Ovary (tissue), 9 donors: Measurements from ENCODE around the gene PNMA6F. TPM values are rescaled to one million over a fixed set of nuclear protein-coding genes. Genes with fewer than 3 reads are reported as not detected.
A peak's percentile ranks its signal among the peaks of the same experiment; 100 is the strongest.

Experiments used
- DNase-seq, 5 donors: peaks; one replicate each; pipeline ENCODE4 v3.0.0-alpha.2; 2019 to 2020
- H3K27ac ChIP-seq, 2 donors: fragments of 200-600 bp; one replicate each; pipeline versions ENCODE4 v1.5.1 to v1.8.0; 2019 to 2022
- H3K27me3 ChIP-seq: fragments of 200-600 bp; one replicate; pipeline ENCODE4 v1.8.0; 2022
- H3K36me3 ChIP-seq: fragments of 200-600 bp; sonication (generic); one replicate; pipeline ENCODE4 v1.5.1; 2019
- H3K4me1 ChIP-seq: one replicate; pipeline ENCODE4 v1.8.1; 2013; ENCODE audit warnings: mild to moderate bottlenecking, moderate library complexity; ENCODE audit not compliant: insufficient read depth
- H3K4me3 ChIP-seq: fragments of 200-600 bp; sonication (generic); one replicate; pipeline ENCODE4 v1.5.1; 2017
- H3K9me3 ChIP-seq, 2 donors: fragments of 200-600 bp in 1 of 2; sonication (generic) in 1 of 2; one replicate each; pipeline versions ENCODE4 v1.5.1 to v1.8.1; 2013 to 2019; ENCODE audit warnings: mild to moderate bottlenecking in 1 of 2, moderate library complexity in 1 of 2
- EP300 ChIP-seq: sonication (generic); formaldehyde crosslinking; IDR thresholded peaks from one replicate; pipeline ENCODE4 v1.6.1; 2017; ENCODE audit warnings: antibody characterized with exemption
- POLR2A ChIP-seq: fragments of 450-650 bp; IDR thresholded peaks from one replicate; pipeline ENCODE4 v1.6.1; 2017; ENCODE audit warnings: antibody characterized with exemption, mild to moderate bottlenecking, moderate library complexity
- WGBS, 3 donors: extraction: QIAGEN DNeasy Blood & Tissue Kit in 1 of 3; methylation state at CpG; one replicate each; pipeline versions ENCODE4 v1.1.5 to v1.1.7; 2013 to 2017; 5-methylcytosine and 5-hydroxymethylcytosine counted together
- intact Hi-C, 4 donors: fragments of 100-400 bp; cut with DNase I; formaldehyde crosslinking; loops; one replicate each; pipeline versions ENCODE4 v1.11.0 to v1.15.1; 2022 to 2023
- polyA plus RNA-seq, 2 donors: library from polyadenylated mRNA; stranded (reverse); fragments of 200-250 nt in 1 of 2; fragments of 350-450 nt in 1 of 2; fragmentation: Illumina TruSeq in 1 of 2; extraction: RNeasy Lipid Tissue Mini Kit (QIAGEN cat#74804) in 1 of 2; gene quantifications; one replicate each; pipeline ENCODE4 v1.2.3, GENCODE V29; 2013 to 2014
- total RNA-seq, 7 donors: library from RNA; depleted of rRNA in 2 of 7; stranded (reverse); fragments of >200 nt in 2 of 7; fragmentation: NEBNext Ultra II Directional in 3 of 7; extraction: Animal tissue kit (Norgen Biotek cat#: 25700) in 3 of 7; gene quantifications; one replicate each; pipeline versions ENCODE4 v1.1.0 to v1.2.4, GENCODE V29; 2016 to 2023
- TF ChIP-seq, protein P1 (sequence below), 3 donors: fragments of 450-650 bp in 2 of 3; fragments of 200-600 bp in 1 of 3; IDR thresholded peaks; one replicate each; pipeline versions ENCODE4 v1.5.1 to v1.8.0; 2016 to 2022; ENCODE audit warnings: antibody characterized with exemption in 3 of 3, mild to moderate bottlenecking in 1 of 3
- donor health status: DM: no; HTN: no; CAD: no; lungs with moderate emphysema.
- donor health status: DM: no; HTN: no; CAD: no.
- donor health status: Bipolar disorder and iron deficiency.
- donor health status: DM: yes; HTN: yes; CAD: no.
- donor health status: DM: no; HTN: no; CAD: no.
- donor health status: DM: yes; HTN: yes; CAD: no.

The PNMA6F gene
- total and polyA plus RNA-seq, 9 donors: 0.04 TPM; not detected in 8

- no peak for TF ChIP-seq POLR2A
- intact Hi-C loops: no loop called here
- whole genome bisulfite sequencing, 3 donors: 80 to 89% (median 82%) methylated on average over 3 of the region's 3 CpGs
- Histone ChIP-seq H3K27ac (no peak overlapping the region), H3K36me3 (no peaks in the 10 kb centered on the region), H3K4me1 (peaks cover 8% of the 10 kb centered on the region), H3K27me3 (no peaks in the 10 kb centered on the region), H3K4me3 (no peak overlapping the region), H3K9me3 (no peaks in the 10 kb centered on the region)
- DNase-seq: no peak
Measured at GRCh38 chrX:153366119-153366518, 44.6 kb upstream of the PNMA6F start.

- Histone ChIP-seq H3K4me1 (peaks cover 8% of the 10 kb centered on the region), H3K27me3 (no peaks in the 10 kb centered on the region), H3K27ac (no peak overlapping the region), H3K9me3 (no peaks in the 10 kb centered on the region), H3K4me3 (no peak overlapping the region), H3K36me3 (no peaks in the 10 kb centered on the region)
- 80 to 86% (median 81%) methylated on average over 4 of the region's 4 CpGs for WGBS, 3 donors
- intact Hi-C loops: no loop called here
- no peak for DNase-seq
- TF ChIP-seq, protein P1, sequence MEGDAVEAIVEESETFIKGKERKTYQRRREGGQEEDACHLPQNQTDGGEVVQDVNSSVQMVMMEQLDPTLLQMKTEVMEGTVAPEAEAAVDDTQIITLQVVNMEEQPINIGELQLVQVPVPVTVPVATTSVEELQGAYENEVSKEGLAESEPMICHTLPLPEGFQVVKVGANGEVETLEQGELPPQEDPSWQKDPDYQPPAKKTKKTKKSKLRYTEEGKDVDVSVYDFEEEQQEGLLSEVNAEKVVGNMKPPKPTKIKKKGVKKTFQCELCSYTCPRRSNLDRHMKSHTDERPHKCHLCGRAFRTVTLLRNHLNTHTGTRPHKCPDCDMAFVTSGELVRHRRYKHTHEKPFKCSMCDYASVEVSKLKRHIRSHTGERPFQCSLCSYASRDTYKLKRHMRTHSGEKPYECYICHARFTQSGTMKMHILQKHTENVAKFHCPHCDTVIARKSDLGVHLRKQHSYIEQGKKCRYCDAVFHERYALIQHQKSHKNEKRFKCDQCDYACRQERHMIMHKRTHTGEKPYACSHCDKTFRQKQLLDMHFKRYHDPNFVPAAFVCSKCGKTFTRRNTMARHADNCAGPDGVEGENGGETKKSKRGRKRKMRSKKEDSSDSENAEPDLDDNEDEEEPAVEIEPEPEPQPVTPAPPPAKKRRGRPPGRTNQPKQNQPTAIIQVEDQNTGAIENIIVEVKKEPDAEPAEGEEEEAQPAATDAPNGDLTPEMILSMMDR (IDR thresholded peaks at IDR 0.05): no peak
- no peak for TF ChIP-seq EP300
- TF ChIP-seq POLR2A: no peak
Measured at GRCh38 chrX:153365670-153366069, 44.1 kb upstream of the PNMA6F start.

DNA sequence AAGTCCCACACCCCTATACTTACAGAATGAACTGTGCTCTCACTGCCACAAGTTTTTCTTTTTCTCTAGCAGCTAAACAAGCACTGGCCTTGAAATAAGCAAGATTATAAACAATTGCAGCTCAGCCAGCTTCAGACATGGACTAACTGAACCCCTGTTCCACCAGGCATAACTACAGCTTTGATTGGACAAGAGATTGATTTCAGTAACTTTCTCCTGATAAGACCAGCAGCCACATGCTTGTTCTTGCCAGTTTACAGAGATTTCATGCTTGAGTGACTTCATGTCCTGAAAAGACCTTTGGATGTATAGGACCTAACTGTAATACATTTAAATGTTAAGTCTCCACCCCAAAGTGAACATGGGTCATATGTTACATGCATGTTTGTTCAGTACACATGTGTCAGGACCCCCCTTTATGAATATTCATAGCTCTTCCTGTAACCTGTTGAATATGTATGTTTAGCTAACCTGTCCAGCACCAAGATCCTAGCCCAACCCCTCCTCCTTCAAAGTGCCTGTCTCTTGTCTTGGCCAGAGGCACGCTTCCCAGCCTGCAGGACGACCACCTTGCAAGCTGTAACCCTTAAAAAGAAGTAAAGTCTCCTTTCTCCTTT is 40.3 kb upstream of the PNMA6F start:
- Histone ChIP-seq H3K27ac (peak overlapping the region in 1 of 2 donors; percentile 12), H3K4me3 (no peak overlapping the region), H3K36me3 (no peaks in the 10 kb centered on the region), H3K9me3 (peaks cover 0 to 4% of the 10 kb centered on the region in 2 donors), H3K27me3 (no peaks in the 10 kb centered on the region), H3K4me1 (peaks cover 4% of the 10 kb centered on the region)
- 28 to 37% (median 35%) methylated on average over 2 of the region's 2 CpGs for WGBS, 3 donors
- TF ChIP-seq EP300 (no peak), POLR2A (no peak)
- TF ChIP-seq, protein P1 (IDR thresholded peaks at IDR 0.05): no peak
- DNase-seq: peak in 1 of 5 donors; percentile 4
- intact Hi-C loops: no loop called here

DNA sequence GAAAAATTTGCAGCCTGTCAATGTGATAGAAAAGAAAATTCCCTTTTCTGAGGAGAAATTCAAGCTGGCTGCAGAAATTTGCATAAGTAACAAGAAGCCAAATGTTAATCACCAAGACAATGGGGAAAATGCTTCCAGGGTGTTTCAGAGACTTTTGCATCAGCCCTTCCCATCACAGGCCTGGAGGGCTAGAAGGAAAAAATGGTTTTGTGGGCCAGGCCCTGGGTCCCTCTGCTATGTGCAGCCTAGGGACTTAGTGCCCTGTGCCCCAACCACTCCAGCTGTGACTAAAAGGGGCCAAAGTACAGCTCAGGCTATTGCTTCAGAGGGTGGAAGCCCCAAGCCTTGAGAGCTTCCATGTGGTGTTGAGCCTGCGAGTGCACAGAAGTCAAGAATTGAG is 36.3 kb upstream of the PNMA6F start:
- intact Hi-C loops: no loop called here
- Histone ChIP-seq H3K27me3 (no peaks in the 10 kb centered on the region), H3K27ac (no peak overlapping the region), H3K4me1 (peaks cover 4% of the 10 kb centered on the region), H3K9me3 (peaks cover 0 to 4% of the 10 kb centered on the region in 2 donors), H3K36me3 (no peaks in the 10 kb centered on the region), H3K4me3 (no peak overlapping the region)
- TF ChIP-seq EP300 (no peak), POLR2A (no peak)
- TF ChIP-seq, protein P1 (IDR thresholded peaks at IDR 0.05): no peak
- WGBS, 3 donors: 79 to 92% (median 85%) methylated on average over 1 of the region's 1 CpG
- no peak for DNase-seq

GRCh38 chrX:153353416-153353815 is 31.8 kb upstream of the PNMA6F start:
- H3K4me3 ChIP-seq: no peak overlapping the region
- H3K27me3 ChIP-seq: no peaks in the 10 kb centered on the region
- H3K9me3 ChIP-seq: peaks cover 0 to 4% of the 10 kb centered on the region in 2 donors
- peaks cover 9% of the 10 kb centered on the region for H3K4me1 ChIP-seq
- intact Hi-C loops: no loop called here
- DNase-seq: peak in 3 of 5 donors; percentile 32 to 62 (median 51)
- peak overlapping the region in 1 of 2 donors; percentile 50 for H3K27ac ChIP-seq
- TF ChIP-seq POLR2A (no peak), EP300 (no peak)
- TF ChIP-seq, protein P1 (IDR thresholded peaks at IDR 0.05): no peak
- no peaks in the 10 kb centered on the region for H3K36me3 ChIP-seq
- WGBS, 3 donors: 29 to 62% (median 49%) methylated on average over 12 of the region's 12 CpGs
